GM19468 (cell line): ENCODE data around the gene PLPPR2.
"Not testable (repeated sequence)": the region's sequence is repeated elsewhere in the genome, so short reads cannot be mapped to it uniquely, and the experiment has no call there.

Source experiments
- ATAC-seq: cut with Tn5 transposase; IDR thresholded peaks from one replicate; pipeline ENCODE4 v1.9.1; 2021; ENCODE audit warnings: mild to moderate bottlenecking, moderate library complexity, moderate number of reproducible peaks; ENCODE audit not compliant: unreplicated experiment; ENCODE audit errors: extremely low read depth

The PLPPR2 gene

DNA sequence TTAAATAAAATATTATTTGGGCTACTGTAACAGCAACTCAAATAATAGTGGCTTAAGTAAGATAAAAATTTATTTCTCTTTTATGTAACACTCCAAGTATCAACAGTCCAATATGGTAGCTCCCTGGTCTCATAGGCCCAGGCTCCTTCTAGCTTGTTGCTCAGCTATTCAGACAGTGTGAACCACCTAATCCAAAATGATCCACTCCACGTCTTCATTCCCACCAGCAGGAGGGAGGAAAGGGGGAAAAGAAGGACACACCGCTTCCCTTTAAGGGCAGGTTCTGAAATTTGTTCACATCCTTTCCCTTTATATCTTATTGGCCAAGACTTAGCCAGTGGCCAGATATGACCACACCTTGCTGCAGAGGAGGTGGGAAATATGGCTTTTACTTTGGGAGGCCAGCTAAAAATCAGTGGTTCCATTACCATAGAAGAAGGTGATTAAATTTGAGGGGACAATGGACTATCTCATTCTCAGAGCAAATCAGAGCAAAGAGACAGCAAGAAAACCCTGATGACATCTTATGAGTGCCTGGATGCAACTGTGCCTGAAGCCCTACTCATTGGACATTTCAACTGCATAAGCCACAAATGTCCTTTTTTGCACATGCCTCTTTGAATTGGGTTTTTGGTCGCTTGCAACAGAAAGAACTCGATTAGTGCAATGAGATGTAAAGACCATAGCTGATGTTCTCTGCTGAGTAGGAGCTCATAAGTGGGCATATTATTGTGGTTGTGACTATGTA is 35.9 kb downstream of the PLPPR2 start:
- no peak for ATAC-seq

GRCh38 chr19:11397089-11397610 is 41.9 kb downstream of the PLPPR2 start:
- no peak for ATAC-seq

GRCh38 chr19:11399667-11400066 is 44.4 kb downstream of the PLPPR2 start:
- no peak for ATAC-seq

DNA sequence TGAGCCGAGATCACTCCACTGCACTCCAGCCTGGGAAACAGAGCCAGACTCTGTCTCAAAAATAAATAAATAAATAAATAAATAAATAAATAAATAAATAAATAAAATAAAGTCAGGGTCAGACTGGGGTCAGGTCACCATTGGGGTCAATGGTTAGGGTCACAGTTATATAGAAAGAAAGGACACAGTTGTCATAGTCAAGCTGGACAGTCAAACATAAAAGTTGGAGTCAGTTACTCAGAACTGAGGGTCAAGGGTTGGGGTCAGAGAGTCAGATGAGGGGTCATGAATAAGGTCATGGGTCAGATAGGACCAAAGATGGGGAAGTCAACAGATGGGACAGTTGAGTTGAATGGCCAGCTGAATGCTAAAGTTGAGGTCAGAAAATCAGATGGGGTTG is 45.6 kb downstream of the PLPPR2 start:
- no peak for ATAC-seq

GRCh38 chr19:11401808-11402543 is 46.7 kb downstream of the PLPPR2 start:
- no peak for ATAC-seq

GRCh38 chr19:11404588-11405222 is 49.5 kb downstream of the PLPPR2 start:
- ATAC-seq, result no peak

- ATAC-seq, result no peak
These were observed 50.8 kb downstream of the PLPPR2 start for GRCh38 chr19:11405846-11406643.

- not testable (repeated sequence) for ATAC-seq
These were observed 51.5 kb downstream of the PLPPR2 start for GRCh38 chr19:11406703-11407236.

DNA sequence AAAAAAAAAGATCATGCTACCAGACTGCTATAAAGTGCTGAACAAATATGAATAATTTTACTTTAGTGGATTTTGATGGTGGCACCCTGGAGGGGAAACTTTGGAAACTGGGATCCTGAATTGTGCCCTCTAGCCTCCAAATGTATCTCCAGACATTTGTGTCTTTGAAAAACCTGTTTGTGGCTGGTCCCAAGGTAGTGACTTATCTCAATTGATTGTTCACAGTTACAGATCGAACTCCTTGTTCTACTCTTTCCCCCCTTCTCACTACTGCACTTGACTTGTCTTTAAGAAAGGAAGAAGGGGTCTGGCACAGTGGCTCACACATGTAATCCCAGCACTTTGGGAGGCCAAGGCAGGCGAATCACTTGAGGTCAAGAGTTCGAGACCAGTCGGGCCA is 53.4 kb downstream of the PLPPR2 start:
- no peak for ATAC-seq

DNA sequence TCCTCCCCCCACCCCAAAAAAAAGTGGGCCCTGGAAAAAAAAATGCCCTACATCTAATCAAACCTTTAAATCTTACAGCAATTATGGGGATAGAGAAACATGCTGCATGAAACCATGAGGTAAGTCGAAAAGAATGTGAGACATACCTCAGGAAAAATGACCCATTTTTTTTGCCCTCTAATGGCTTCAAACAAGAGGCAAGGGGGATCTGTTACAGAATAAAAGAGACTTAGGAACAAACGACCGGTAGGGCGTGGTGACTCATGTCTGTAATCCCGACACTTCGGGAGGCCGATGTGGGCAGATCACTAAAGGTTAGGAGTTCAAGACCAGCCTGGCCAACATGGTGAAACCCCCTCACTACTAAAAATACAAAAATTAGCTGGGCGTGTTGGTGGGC is 55.5 kb downstream of the PLPPR2 start:
- no peak for ATAC-seq

- ATAC-seq, result no peak
These were observed 59.3 kb downstream of the PLPPR2 start for GRCh38 chr19:11414544-11414943.
